Stimulated activated CD4-positive, alpha-beta T cell treated with anti-CD3 and anti-CD28 coated beads, Interleukin-15, amount 100 ng/mL, for 1 hour (primary cell): ENCODE data around the gene COX19.
"Not testable (repeated sequence)": the region's sequence is repeated elsewhere in the genome, so short reads cannot be mapped to it uniquely, and the experiment has no call there.

Experiments
- DNase-seq, 2 donors: peaks; one replicate each; pipeline ENCODE4 v3.0.0-alpha.2; 2020; ENCODE audit warnings: low read depth in 1 of 2, low spot score in 1 of 2

Gene COX19

DNA sequence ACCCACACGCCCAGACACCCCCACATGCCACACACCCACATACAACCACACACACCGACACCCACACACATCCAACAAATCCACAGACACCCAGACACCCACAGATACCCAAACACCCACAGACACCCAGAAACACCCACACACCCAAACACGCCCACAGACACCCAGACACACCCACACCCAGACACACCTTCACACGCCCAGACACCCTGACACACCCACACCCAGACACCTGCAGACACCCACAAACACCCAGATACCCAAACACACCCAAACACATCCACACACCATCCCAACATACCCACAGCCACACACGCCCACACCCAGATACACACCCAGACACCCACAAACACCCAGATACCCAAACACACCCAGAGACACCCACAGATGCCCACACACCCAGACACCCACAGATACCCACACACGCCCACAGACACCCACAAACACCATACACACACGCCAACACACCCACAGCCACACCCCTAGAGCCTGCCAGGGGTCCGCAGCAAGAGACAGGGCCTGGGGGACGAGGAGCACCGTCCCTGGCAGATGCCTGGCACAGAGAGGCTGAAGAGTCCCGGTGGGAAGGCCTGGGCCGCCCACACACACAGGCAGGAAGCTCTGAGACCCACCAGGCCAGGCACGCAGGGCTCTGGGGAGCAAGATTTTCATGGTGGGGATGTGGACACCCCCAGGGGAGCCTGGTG lies 36.1 kb upstream of the COX19 start:
- no peak for DNase-seq

DNA sequence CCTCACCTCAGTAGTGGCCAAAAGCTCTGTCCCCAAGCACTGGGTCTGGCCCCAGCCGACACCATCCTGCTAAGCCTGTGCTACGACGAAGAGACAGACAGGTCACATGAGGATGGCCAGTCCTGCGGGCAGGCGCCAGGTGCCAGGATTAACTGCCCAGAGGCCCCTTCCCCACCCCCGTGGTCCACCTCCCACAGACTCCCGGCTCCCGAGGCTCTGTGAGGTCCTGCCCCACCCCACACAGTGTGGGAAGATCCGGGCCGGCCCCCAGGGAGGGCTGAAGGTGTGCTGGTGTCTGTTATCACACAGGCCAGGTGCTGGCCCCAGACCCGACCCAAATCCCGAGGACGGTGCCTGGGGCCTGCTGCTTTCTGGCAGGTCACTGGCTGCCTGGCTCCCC lies 34.9 kb upstream of the COX19 start:
- no peak for DNase-seq

DNA sequence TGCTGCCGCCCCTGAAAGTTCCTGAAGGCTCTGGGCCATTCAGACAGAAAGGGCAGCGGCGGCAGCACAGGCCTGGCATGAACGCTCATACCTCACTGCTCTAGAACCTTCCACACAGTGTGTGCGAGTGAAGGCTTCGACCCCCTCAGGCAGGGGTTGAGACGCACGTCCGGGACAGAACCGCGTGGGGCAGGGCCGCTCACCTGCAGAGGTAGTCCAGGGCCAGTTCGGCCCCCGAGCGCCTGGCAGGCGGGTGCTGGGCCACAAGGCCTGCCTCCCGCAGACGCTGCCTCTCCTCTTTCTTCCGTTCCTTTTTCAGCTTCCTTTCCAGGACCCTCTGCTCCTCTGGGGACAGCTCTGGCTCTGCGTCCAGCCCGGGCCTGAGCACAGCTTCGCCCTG lies 34.4 kb upstream of the COX19 start:
- no peak for DNase-seq

- DNase-seq = no peak
These were observed 33.5 kb upstream of the COX19 start for GRCh38 chr7:1008733-1009363.

- no peak for DNase-seq
These were observed 32.6 kb upstream of the COX19 start for GRCh38 chr7:1007901-1008300.

DNA sequence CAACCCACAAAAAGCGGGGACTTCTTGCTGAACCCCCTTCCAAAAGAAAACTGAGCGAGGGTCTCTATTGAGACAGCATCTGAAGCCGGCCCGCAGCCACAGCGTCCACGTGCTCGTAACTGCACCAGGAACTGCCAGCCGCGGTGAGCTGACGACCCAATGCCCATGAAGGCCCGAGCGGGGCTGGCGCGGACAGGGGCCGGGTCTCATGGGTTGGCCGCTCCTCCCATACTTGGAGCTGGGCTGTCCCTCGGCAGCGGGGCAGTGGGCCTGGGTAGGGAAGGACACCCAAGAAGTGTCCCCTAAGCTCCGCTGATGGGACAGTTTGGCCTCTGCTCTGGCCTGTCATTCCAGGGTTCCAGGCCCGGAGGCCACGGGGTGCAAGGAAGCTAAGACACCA lies 30.0 kb upstream of the COX19 start:
- DNase-seq = no peak

DNA sequence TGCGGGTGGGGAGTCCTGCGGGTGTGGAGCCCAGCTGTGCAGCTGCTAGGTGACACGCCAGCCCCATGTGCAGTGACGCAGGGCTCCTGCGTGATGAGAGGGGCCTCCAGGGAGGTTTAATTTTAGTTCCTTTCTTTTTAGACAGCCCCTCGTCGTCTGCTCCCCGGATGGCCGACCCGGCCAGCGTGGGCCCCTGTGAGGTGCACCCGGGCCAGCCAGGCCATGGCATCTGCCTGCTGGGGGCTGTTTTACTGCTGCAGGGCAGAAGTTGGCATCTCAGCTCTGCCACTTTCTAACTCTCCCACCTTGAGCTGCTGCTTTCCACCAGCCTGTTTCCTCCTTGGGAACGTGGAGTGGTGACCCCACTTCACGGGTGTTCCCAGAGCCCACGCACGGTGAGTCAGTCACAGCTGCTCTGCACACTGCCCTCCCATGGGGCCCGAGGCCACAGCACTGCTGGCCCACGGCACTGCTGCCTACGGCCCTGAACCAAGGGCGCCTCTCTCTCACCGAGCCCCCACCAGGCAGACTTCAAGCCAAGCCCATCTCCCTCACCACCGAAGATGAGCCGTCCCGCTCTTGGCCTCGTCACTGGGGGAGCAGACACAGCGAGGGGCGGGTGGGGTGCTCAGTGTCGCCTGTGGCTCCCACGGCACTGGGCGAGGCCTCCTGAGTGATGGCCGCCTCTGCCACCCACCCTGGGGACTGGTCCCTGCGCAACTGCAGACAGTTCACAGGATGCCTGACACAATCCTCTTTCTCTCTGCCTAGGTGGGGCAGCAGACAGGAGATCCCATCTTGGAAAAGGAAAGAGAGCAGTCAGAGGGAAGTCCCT lies 28.9 kb upstream of the COX19 start:
- no peak for DNase-seq

- DNase-seq = not testable (repeated sequence)
These were observed 27.1 kb upstream of the COX19 start for GRCh38 chr7:1002445-1002844.

GRCh38 chr7:1002026-1002425 lies 26.7 kb upstream of the COX19 start:
- DNase-seq = not testable (repeated sequence)

GRCh38 chr7:1001069-1001770 lies 25.9 kb upstream of the COX19 start:
- not testable (repeated sequence) for DNase-seq

- no peak for DNase-seq
These were observed 24.9 kb upstream of the COX19 start for GRCh38 chr7:999941-1000935.

GRCh38 chr7:999149-999879 lies 24.0 kb upstream of the COX19 start:
- no peak for DNase-seq

- no peak for DNase-seq
These were observed 22.4 kb upstream of the COX19 start for GRCh38 chr7:997404-998395.

DNA sequence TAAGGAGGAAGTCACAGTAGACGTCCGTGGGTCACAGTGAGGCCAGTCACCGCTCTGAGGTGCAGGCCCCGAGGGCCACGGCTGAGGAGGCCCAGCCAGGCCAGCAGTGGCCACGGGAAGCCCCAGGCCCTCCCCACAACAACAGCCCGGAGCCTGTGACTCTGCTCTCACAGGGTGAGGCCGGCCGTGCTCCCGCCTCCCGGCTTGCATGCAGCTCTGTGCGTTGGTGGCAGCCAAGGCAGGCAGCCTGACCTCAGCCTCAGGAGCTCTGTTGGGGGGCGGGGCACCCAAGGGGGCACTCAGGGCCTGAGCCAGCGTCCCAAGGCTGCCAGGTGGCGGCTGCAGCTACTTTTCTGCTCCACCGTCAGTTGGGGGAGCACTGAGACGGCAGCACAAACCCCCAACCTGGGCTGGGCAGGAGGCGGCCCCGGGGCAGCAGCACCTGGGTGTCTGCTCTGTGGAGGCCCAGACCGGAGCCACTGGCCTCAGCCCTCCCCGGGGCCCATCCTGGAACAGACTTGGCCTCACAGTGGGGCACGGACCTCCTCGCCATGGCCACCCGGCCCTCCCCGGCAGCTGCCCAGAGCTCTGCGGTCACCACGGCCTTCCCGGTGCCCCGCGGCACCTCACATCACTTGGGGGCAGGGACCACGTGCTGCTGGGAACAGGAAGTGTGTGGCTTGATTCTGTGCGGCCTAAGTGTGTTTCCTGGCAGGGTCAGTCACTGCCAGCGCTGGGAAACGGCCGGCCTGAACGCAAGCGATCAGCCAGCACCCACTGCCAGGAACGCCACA lies 20.9 kb upstream of the COX19 start:
- DNase-seq = no peak

DNA sequence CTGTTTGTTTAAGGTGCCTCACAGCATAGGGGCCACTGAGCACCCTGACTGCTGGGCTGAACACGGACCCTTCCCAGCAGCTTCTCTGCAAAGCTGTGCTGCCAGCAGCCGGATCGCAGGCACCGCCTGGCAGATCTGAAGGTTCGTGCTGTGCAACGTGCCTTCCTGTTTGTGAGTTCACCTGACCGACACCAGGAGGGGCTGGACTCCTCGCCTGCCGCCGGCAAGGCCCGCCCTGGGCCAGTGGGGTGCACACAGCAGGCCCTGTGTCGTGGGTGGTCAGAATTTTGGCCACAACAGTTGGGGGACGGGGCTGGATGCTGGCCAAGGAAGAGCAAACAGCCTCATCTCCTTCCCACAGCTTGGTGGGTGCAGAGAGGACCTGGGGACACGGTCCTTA lies 20.2 kb upstream of the COX19 start:
- DNase-seq = no peak

GRCh38 chr7:994592-995308 lies 19.4 kb upstream of the COX19 start:
- DNase-seq = no peak
